GM18951 (cell line): ENCODE measurements around the gene SETD4.

Experiments used
- POLR2A ChIP-seq: IDR thresholded peaks from 4 replicates; pipeline ENCODE4 v1.6.1; 2011; ENCODE audit warnings: mild to moderate bottlenecking; ENCODE audit not compliant: insufficient read length, insufficient read depth; ENCODE audit errors: extremely low read depth
- in situ Hi-C: fragments of 300-500 bp; cut with MboI; formaldehyde crosslinking; loops from one replicate; pipeline ENCODE4 v1.12.0; 2022; ENCODE audit warnings: low sequenced_read_pairs, mixed read lengths, inconsistent platforms; ENCODE audit not compliant: unreplicated experiment

Gene SETD4

DNA sequence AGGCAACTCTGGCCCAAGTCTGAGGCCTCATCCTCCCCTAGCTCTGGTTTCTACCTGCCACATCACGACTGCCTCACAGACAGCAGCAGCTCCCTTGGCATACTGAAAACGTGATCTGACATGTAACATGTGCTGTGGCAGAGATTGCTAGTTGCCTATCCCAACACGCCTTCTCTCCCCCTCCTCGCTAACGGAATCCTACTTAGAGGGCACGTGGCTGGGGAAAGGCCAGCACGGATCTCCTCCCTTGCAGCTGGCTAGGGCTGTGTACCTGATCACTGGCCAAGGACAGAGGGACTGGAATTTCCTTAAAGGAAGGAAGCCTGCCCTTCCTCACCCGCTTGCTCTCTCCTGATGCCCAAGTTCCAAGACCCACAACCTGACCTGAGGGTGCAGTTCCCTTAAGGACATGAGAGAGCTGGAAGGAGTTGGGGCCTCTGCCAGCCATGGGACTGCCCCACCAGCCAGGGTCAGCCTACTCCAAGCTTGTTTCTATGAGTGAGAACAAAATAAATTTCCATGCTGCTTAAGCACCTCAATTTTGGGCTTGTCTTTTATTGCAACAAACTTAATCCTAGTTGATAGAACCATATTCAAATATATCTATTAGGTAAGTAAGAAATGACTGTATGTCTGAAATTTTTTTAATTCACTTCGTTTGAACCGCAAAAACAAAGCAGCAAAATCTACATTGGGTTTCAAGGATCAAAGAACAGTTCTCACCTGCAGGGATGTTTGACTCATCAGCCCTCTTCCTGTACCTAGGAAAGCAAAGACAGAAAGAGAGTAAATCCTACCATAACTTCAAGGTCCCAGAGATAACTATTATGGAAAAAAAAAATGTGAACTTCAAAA is 7.2 kb downstream of the SETD4 start:
- no peak for TF ChIP-seq POLR2A
- in situ Hi-C loops: no loop called here

DNA sequence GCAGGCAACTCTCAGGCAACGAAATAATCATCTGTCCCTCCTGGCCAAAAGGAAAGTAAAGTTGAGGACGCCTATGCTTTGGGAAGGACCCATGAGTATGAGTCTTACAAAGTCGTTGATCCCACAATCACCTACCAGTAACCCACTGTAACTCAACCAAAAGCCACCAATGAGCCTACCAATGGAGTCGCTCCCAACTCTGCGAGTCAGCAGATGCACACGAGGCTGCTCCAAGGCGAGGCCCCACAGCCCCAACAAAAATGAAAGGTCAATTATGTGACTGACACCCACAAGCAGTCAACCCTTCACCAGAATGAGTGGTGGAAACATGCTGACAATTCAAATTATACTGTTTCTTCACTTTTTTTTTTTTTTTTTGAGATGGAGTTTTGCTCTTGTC is 12.0 kb downstream of the SETD4 start:
- no peak for TF ChIP-seq POLR2A
- in situ Hi-C loops: no loop called here

DNA sequence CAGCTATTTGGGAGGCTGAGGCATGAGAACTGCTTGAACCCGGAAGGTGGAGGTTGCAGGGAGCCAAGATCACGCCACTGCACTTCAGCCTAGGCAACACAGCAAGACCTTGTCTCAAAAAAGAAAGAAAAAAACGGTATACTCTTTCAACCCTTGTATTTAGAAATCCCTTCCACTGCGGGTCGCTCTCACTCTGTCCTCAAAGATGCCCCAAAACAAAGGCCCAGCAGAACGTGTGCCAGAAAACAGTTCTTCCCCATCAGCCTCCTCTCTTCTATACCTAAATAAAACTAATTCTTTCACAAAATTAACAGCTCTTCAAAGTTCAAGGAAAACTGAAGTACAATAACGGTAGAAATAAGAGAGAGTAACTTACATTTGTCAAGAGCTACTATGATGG is 13.2 kb downstream of the SETD4 start:
- in situ Hi-C loops: no loop called here
- no peak for TF ChIP-seq POLR2A

DNA sequence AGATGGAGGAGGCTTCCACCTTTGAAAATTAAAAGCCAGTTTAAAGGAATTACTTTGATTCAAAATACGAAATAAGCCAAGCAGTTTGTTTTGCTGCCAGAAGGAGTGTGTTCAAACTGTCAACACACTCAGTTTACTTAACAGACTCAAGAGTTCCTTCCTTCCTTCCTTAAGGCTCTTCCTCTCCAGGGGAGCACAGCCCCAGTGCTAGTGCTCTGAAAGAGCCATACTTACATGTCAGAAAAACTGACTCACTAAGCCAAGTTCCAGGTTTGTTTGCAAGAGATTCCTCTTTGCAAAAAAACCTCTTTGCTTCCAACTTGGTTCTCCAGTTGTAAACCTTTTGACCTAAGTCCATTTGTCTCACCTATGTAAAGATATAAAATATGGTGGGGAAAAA is 14.3 kb downstream of the SETD4 start:
- in situ Hi-C loops: no loop called here
- no peak for TF ChIP-seq POLR2A

DNA sequence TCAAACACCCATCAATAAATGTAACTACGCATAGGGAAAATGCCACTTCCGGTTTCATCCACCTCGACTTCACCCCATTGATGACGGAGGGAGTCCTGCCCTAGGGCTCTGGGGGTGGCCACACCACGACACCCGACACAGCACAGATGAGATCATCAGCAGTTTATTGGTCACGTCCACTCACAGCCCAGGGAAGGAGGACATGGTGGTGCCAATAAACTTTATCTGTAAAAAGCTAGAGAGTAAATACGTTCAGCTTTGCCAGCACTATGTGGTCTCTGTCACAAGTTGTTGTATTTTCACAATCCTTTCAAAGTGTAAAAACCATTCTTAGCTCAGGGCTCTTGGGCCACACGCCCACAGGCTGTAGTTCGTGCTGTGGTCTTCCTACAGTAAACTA is 16.3 kb downstream of the SETD4 start:
- in situ Hi-C loops: no loop called here
- no peak for TF ChIP-seq POLR2A

DNA sequence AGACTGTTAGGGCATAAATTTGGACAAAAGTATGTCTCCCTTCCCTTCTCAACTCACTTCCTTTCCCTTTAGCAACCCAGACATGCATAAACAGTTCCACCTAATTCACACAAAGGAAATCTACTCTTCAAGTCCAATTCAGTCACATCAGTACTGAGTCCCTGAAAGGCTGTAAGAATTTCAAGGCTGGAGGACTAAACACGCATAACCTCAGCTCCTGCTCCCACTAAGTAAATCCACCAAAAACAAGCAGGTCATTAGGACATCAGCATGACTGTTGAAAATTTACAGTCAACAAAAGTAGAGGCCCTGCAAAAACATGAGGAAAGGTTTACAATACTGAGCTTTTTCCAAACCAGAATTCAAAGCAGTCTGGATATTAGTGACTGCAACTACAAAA is 18.4 kb downstream of the SETD4 start:
- in situ Hi-C loops: no loop called here
- no peak for TF ChIP-seq POLR2A

DNA sequence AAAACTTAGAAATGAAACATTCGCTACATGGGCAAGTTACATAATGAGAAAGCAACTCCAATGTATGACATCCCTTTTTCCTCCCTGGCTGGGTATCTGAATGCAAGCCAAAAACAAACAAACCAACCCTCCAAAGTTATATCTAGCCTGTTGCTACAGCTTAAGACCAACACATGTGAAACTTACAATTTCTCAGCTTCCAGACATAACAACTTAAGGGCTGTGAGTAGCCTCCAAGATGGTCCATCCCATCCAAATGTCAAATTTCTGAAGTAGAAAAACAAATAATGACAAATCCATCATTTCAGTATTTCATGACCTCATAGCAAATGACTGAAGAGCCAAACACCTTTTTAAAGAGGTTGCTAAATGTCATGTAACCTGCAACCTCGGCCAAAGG is 19.9 kb downstream of the SETD4 start:
- in situ Hi-C loops: no loop called here
- no peak for TF ChIP-seq POLR2A

DNA sequence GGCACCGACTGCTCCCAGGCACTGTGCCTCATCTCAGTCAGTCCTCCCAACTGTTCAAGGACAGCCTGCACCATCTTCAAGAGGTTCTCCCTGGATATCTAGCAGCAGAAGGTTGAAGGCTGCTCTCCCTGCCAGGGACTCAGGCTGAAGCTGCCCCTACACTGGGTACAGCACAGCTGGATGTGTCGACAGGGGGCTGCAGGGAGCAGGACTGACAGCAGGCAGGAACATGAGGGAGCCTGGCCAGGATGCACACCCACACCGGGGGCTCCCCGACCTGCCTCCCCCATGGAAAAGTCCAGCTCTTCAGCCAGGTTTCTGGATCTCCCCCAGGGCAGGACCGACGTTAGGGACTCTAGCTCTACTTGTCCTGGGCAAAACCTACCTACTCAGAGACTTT is 20.5 kb downstream of the SETD4 start:
- in situ Hi-C loops: no loop called here
- TF ChIP-seq POLR2A: no peak

DNA sequence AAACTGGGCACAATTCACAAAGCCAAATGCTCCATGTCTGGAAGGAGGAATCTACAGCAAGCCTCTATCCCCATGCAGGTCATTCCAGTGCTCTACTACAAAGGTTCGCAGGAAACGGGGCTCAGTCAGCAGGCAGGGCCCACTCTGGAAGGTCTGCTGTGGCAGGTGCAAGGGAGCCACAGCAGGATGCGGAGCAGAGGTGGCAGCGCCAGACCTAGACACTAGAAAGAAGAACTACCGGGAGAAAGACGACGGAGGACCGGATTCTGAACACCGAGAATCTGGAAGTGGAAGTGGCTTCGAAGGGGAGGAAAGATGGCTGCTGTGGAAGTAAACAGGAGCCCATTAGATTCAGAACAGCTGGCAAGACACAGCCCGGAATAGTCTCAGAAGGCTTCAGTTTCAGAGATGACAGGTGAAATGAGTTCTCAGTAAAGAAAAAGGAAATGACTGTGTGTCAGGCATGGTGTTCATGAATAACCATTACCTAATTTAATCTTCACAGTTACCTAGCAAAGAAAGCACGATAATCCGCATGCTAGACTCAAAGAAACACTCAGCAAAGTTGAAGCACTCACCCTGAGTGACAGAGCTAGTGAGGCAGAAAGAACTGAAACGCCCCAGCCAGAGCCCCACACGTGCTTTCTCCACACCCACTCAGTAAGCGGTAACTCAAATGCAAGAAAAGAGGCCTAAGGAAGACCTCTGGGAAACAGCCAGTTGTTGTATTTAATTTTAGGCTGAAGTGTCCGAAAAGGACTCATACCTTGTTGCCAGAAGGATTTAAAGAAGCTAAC is 21.4 kb downstream of the SETD4 start:
- TF ChIP-seq POLR2A: no peak
- in situ Hi-C loops: no loop called here

DNA sequence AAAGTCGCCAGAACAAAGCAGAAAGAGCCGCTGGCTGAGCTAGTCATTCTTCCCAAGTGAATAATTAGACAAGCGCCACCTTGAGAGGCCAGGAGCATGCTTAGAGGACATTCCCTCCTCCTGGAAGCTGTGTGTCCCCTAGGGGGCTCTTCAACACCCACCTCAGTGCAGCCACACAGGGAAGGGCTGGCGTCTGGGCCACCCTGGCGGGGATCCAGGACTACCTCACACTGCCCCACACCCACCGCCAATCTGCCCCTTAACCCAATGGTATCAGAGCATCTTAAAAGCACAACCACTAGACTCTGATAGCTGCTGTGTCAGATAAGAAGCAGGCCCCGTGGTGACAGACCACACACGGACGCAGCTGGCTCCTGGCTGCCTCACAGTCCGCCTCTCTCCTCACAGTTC is 24.9 kb downstream of the SETD4 start:
- no peak for TF ChIP-seq POLR2A

DNA sequence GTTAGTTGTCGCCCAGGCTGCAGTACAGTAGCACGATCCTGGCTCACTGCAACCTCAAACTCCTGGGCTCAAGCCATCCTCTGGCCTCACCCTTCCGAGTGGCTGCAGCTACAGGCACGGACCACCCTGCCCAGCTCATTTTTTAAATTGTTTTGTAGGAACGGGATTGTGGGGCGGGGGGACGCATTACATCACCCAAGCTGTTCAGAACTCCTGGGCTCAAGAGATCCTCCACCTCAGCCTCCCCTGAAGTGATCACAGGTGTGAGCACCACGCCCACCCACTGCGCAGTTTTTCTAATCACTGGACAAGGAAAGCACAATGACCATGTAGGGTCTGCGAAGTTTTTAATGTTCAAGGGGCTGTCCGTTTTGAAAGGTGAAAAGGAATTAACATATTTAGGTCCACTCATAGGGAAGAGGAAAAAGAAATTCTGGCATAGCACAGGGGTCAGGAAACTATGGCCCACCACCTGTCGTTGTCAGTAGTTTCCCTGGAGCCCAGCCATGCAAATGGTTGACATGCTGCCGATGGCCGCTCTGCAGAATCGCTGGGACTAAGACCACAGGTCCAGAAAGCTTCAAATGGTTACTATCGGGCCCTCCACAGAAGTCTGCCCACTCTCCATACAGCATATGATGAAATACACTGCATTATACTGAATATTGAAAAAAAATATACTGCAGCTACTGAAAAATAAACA is 26.0 kb downstream of the SETD4 start:
- in situ Hi-C loops: no loop called here
- no peak for TF ChIP-seq POLR2A

More for the DNA sequence above, 24.9 kb downstream of the SETD4 start:
- in situ Hi-C loops: no loop called here

DNA sequence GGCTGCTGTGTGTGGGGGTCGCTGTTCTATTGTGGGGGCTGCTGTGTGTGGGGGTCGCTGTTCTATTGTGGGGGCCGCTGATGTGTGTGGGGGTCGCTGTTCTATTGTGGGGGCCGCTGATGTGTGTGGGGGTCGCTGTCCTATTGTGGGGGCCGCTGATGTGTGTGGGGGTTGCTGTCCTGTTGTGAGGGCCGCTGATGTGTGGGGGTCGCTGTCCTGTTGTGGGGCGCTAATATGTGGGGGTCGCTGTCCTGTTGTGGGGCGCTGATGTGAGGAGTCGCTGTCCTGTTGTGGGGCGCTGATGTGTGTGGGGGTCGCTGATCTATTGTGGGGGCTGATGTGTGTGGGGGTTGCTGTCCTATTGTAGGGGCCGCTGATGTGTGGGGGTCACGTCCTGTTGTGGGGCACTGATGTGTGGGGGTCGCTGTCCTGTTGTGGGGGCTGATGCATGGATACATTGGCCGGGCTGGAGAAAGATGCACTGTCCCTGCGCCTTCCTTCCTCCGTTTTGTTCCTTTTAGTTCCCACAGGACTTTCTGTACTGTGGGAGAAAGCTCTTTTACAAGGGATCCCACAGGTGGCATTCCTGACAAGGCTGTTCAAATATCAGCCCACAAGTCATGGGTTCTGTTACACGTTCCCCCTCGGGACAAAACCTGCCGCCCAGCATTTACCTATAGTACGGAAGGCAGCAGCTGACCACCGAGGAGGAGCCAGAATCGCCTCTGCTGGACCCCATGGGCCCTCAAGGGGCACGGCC is 27.5 kb downstream of the SETD4 start:
- in situ Hi-C loops: no loop called here
- no peak for TF ChIP-seq POLR2A
